GM12801 (cell line): ENCODE data around the gene EIF4G1.

ENCODE experiments used
- TF ChIP-seq, protein P1 (sequence below): IDR thresholded peaks from one replicate; pipeline ENCODE4 v1.5.1; 2011; ENCODE audit warnings: control low read depth; ENCODE audit not compliant: insufficient read length; ENCODE audit errors: extremely low read depth

Gene EIF4G1

DNA sequence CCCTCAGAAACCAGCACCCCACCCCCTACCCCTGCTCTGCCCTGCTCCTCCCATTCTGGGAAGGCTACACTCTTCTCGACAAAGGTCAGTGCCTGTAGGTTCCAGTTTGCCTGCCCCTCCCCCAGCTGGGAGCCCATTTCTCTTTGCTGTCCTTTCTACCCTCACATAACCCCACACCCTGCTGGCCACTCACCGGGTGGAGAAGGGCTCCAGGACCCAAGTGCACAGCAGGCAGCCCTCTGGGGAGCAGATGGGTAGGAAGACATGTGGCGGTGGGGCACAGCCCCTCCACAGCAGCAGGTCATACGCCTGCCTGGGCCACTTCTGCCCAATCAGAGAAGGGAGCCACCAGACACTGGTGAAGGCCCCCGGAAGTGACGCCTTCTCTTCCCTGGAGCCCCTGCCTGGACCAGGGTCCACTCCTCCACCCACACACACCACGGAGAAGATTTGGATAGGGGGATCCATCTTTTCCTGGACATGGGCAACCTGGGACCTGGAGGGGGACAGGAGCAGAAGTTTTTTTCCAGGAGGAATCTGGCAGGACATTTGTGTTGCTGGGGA lies 63.6 kb downstream of the EIF4G1 start, which contains the start of gene THPO:
TSS of gene THPO (minus strand) at position 326 of the 564 bp plus-strand sequence. CDS start 1,948 bp downstream, outside the sequence.
- TF ChIP-seq, protein P1, sequence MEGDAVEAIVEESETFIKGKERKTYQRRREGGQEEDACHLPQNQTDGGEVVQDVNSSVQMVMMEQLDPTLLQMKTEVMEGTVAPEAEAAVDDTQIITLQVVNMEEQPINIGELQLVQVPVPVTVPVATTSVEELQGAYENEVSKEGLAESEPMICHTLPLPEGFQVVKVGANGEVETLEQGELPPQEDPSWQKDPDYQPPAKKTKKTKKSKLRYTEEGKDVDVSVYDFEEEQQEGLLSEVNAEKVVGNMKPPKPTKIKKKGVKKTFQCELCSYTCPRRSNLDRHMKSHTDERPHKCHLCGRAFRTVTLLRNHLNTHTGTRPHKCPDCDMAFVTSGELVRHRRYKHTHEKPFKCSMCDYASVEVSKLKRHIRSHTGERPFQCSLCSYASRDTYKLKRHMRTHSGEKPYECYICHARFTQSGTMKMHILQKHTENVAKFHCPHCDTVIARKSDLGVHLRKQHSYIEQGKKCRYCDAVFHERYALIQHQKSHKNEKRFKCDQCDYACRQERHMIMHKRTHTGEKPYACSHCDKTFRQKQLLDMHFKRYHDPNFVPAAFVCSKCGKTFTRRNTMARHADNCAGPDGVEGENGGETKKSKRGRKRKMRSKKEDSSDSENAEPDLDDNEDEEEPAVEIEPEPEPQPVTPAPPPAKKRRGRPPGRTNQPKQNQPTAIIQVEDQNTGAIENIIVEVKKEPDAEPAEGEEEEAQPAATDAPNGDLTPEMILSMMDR = no peak

DNA sequence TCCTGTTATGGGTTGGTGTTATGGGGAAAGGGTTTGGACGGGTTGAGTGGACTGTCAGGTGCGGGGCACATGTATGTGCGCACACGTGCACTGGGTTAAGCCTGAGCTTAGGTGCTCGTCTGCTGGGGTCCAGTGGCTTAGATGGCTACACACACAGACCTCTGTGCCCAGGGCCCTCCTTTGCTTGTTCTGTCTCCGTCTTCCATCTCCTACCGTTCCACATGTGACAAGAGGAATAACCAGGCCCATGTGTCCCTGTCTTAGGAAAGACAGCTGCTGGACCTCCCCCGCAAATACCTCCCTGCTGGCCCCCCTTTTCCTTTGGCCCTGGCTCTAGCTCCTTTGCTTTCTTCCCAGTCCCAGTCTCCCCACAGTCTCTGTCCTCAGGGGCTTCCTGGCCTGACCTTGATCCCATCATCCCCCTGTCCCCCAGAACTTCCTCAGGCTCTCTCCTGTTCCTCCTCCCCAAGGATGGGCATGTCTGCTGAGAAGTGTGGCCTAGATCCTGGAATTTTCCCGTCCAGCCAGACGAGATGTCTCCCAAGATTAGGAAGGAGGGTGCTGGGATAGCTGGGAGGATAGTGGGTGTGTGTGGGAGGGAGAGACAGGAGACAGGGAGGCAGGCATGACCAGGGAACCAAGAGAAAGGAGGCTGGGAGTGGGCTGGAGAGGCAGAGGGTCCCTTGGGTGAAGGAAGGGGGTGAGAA lies 64.4 kb downstream of the EIF4G1 start:
- TF ChIP-seq, protein P1 = no peak

- TF ChIP-seq, protein P1 = no peak
Observed at GRCh38 chr3:184379358-184380184, 65.2 kb downstream of the EIF4G1 start, which contains the start of gene CHRD. TSS of gene CHRD (plus strand) at chr3:184380054. CDS start at chr3:184380319, 265 bp downstream.

DNA sequence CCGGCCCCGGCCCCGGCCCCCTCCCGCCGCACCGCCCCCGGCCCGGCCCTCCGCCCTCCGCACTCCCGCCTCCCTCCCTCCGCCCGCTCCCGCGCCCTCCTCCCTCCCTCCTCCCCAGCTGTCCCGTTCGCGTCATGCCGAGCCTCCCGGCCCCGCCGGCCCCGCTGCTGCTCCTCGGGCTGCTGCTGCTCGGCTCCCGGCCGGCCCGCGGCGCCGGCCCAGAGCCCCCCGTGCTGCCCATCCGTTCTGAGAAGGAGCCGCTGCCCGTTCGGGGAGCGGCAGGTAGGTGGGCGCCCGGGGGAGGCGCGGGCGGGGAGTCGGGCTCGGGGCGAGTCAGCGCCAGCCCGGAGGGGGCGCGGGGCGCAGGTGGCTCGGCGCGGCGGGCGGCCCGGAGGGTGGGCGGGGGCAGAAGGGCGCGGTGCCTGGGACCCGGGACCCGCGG lies 65.8 kb downstream of the EIF4G1 start:
- TF ChIP-seq, protein P1 = no peak

DNA sequence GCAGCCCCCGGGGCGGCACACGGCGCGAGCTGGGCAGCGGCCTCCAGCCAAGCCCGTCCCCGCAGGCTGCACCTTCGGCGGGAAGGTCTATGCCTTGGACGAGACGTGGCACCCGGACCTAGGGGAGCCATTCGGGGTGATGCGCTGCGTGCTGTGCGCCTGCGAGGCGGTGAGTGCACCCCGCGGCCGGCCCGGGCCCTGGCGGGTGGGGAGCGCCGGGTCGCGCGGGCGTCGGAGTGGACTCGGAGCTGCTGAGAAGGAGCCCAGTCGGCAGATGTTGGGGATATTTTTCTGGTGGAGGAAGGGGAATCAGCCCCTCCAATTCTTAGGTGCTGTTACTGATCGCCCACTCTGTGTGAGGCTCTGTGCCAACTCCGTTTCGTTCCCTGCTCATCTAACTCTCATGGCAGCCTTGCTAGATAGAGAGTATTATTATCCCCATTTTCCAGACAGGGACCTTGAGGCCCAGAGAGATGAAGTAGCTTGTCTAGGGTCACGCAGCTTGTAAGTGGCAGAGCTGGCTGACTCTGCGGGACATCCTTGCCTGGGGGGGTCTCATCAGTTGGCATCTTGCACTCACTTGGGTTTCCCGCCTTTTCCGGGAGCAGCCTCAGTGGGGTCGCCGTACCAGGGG lies 66.3 kb downstream of the EIF4G1 start:
- TF ChIP-seq, protein P1 = no peak

DNA sequence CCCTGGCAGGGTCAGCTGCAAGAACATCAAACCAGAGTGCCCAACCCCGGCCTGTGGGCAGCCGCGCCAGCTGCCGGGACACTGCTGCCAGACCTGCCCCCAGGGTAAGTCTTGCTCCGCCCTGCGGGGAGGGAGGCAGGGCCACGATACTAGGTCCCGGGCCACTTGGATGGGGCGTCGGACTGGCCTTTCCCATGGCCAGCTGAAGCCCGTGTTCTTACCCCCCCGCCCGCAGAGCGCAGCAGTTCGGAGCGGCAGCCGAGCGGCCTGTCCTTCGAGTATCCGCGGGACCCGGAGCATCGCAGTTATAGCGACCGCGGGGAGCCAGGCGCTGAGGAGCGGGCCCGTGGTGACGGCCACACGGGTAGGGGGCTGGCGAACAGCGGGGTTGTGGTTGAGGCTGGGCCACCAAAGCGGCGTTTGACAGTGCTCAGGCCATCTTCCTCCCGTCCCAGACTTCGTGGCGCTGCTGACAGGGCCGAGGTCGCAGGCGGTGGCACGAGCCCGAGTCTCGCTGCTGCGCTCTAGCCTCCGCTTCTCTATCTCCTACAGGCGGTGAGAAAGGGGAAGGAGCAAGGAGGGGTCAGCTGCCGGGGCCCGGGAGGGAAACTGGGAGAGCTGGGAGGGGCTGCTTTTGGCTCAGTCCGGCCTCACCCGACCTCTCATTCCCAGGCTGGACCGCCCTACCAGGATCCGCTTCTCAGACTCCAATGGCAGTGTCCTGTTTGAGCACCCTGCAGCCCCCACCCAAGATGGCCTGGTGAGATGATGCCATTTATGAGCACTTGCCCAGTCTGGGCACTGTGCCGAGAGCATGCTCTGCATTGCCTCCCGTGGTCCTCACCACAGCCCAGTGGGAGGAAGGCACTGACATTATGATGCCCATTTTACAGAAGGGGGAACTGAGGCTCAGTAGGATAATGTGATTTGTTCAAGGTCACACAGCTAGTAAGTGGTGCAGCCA lies 67.1 kb downstream of the EIF4G1 start:
- TF ChIP-seq, protein P1 = no peak
